NCI-H128 (cell line): ENCODE results near the gene CRB1.

ENCODE experiments used
- DNase-seq: peaks from one replicate; lab custom pipeline; 2025; ENCODE audit not compliant: unreplicated experiment; lab: John Stamatoyannopoulos, UW

The CRB1 gene

GRCh38 chr1:197342669-197343068 is 74.6 kb downstream of the CRB1 start:
- DNase-seq: no peak

- DNase-seq: no peak
These were observed 75.7 kb downstream of the CRB1 start for GRCh38 chr1:197343663-197344273.

DNA sequence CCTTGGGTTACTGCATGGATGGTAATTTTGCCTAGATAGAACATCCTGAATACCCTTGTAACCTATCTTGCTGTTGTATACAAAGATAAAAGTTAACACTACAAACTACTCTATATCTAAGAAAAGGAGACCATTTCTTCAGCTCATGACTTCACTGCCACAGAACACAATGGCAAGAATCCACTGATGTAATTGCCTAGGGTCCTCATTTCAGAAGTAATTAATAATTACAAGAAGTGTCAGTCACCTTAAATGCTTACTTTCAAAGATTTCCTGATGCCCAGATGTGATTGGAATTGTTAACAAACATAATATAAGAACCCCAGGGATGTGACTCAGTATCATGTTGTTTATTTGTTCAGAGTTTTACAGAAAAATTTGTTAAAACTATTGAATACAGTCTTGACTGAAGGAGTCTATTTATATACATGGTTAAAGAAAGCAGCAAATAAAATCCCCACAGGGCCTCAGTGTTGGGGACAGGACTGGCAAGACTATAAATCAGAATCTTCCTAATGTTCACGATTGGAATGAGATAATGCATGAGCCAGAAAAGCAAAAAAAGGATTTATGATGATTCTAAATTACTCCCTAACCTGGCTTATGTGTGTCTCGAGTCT is 83.9 kb downstream of the CRB1 start:
- DNase-seq: no peak

DNA sequence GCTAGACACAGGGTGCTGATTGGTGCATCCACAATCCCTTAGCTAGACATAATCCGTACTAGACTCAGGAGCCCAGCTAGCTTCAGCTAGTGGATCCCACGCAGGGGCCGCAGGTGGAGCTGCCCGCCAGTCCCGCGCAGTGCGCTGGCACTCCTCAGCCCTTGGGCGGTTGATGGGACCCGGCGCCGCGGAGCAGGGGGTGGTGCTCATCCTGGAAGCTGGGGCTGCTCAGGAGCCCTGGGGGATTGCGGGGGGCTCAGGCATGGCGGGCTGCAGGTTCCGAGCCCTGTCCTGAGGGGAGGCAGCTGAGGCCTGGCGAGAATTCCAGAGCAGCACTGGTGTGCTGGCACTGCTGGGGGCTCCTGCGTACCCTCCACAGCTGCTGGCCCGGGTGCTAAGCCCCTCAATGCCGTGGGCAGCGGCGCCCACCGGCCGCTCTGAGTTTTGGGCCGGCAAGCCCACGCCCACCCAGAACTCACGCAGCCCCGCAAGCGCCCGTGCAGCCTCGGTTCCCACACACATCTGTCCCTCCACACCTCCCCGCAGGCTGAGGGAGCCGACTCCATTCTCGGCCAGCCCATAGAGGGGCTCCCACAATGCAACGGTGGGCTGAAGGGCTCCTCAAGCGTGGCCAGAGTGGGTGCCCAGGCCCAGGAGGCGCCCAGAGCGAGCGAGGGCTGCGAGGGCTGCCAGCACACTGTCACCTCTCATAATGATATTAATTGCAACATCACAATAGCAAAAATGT is 87.4 kb downstream of the CRB1 start:
- DNase-seq: no peak

- DNase-seq: peak; percentile 28
These were observed 88.9 kb downstream of the CRB1 start for GRCh38 chr1:197356723-197357533.

GRCh38 chr1:197358959-197359358 is 90.9 kb downstream of the CRB1 start:
- no peak for DNase-seq

- no peak for DNase-seq
These were observed 92.0 kb downstream of the CRB1 start for GRCh38 chr1:197360068-197360467.

DNA sequence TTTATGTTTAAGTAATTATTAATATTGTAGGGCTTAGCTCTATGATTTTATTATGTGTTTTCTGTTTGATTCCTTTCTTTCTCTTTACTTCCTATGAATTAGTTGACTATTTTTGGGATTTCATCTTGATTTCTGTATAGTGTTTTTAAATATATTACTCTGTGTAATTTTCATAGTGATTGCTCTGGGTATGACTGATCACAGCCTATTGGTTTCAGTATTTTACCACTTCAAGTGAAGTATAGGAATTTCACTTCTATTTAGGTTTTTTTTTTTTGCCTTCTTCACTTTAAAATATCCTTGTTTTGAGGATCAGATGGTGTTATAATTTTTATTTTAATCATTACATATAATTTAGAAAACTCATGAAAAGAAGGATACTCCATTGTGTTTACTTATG is 94.8 kb downstream of the CRB1 start:
- DNase-seq: no peak

GRCh38 chr1:197363855-197364254 is 95.8 kb downstream of the CRB1 start:
- DNase-seq: no peak

- no peak for DNase-seq
These were observed 98.9 kb downstream of the CRB1 start for GRCh38 chr1:197366996-197367395.

GRCh38 chr1:197367627-197368026 is 99.6 kb downstream of the CRB1 start:
- peak; percentile 50 for DNase-seq

- DNase-seq: no peak
These were observed 106.4 kb downstream of the CRB1 start for GRCh38 chr1:197374428-197374827.

DNA sequence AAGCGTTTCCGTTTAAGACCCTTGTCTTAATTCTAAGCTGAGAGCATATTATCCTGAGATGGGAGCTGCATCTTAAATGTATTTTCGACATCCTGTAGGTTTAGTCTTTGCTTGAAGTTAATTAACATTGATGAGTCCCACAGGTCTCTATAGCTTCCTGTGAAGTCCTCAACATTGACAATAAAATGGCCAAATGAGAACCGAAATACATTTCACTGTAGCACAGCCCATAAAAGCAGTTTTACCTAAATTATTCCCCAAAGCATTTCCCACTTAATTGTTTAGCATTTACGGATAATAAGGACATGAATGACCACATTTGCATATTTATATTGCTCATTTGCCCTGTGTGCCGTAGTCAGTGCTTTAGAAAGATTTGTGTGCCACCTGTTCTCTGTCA is 116.4 kb downstream of the CRB1 start:
- DNase-seq: no peak

- DNase-seq: no peak
These were observed 120.7 kb downstream of the CRB1 start for GRCh38 chr1:197388801-197389200.

GRCh38 chr1:197390856-197391255 is 122.8 kb downstream of the CRB1 start:
- DNase-seq: no peak

DNA sequence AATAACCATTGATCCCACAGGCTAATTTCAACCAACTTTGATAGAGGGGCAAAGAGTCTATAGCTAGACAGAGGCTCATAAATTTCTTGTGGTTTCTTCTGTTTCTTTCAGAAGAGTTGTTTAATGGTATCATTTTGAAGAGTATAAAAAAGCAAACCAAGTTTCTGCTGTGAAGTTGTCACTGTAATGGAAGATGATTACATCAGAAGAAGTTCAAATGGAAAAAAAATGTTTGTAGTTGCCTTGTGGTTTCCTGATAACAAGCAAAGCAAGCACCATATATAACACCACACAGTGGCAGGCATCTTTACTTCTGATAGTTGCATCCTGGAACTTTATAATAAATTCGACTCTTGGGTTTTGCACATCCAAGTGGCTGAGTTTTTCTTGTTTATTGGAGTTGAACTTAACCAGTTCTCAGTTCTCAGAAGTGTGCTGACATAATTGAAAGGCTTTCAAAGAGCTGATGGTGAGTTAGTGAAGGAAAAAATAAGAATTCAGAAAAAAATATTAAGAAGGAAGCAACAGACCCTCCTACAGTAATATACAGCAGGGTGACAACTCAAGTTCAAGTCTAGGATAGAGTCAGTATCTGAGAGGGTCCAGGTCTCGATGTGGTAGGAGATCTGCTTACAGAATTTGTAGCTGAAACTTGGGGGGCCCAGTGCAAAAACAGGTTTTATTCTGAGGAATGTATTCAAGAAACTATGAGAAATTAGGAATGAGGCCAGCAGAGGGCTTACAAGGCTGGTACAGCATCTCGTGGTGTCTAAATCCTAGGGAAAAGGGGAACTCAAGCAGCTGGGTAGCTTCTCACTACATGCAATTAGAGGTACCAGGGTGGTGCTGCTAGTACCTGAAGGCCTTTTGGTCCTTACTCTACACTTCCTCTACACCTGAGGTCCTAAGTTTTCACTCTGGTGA is 123.5 kb downstream of the CRB1 start:
- DNase-seq: no peak

- DNase-seq: no peak
These were observed 124.5 kb downstream of the CRB1 start for GRCh38 chr1:197392541-197392940.

DNA sequence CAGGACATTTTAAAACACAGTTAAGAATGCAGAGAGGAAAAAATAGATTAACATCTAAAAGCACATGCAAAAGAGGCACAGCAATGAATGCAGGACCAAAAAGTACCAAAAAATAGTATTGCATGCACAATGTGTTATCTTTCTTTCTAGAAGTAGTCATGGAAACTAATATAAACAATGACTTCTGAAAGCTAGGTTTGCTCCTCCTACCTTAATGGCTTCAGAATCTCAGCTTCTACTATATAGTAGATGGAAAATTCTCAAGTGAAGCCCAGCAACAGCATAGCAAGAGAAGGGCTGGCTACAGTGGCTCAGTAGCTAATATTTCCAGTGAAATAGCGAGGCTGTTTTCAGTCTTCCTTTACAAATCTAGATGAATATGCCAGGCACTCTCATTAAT is 125.1 kb downstream of the CRB1 start:
- DNase-seq: no peak

DNA sequence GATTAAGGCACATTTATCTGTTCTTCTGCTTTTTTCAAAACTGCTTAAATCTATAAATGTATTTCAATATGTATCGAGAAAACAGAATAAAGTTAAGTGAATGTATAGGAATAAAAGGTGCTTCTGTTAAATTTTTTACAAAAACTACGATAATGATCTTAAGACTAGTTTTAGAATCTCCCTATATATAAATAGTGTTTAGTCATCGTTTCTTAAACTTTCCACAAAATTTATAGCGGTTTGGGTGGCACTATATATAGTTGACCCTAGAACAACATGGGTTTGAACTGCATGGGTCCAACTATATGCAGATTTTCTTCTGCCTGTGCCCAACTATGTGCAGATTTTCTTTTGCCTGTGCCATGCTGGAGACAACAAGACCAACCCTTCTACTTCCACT is 125.7 kb downstream of the CRB1 start:
- DNase-seq: no peak

DNA sequence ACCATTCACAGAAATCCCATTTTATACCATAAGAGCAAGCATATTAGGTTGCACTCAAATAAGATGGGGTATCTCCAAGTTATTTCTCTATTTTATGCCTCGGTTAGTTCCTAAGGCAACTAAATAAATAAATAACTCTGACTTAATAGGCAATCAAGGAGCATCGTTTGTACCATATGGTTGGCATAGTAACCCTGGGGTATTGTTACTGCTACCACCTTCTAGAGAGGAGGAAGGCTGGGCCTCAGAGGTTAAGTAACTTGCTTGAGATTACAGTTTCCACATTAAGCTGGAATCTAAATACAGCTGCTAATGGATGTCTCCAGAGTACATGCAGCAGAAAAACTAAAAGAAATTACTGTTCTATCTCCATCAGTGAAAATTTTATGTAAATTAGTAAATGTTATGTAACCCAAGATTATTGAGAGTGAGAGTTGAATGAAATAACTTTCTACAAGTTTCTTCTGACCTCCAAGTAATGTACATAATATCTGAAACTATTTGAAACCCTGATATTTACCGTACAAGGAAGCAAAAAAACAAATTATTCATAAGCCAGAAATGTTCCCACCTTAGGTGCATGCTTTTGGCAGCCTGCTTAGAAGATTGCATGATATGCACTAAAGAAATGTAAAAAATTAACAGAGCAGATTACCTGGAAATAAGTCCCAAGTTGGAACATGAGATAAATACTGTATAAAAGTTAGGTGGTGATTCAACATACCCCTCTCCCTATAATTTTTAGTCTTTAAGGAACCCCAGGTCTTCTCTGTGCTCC is 127.0 kb downstream of the CRB1 start:
- DNase-seq: no peak
